IMR-90 (cell line): Measurements from ENCODE around the gene ERC2. TPM values are rescaled to one million over a fixed set of nuclear protein-coding genes. Genes with fewer than 3 reads are reported as not detected.

Source experiments
- ATAC-seq: fragments of 200-7000 bp; cut with Tn5 transposase; 2 replicates; pipeline ENCODE4 v1.9.1; 2020; ENCODE audit warnings: low read depth, mild to moderate bottlenecking, moderate library complexity
- BruUV-seq: library from RNA; stranded (reverse); fragments of 400-500 nt; replicated peaks from 2 replicates; lab custom pipeline; 2021; lab: Mats Ljungman, UMichigan
- CTCF ChIA-PET: fragments of 300-600 bp; formaldehyde crosslinking; extraction: SDS; loops from one replicate; lab custom pipeline; 2021; ENCODE audit warnings: antibody characterized with exemption; lab: Yijun Ruan, JAX
- POLR2A ChIA-PET: fragments of 300-600 bp; sonication (Branson Sonifier 250); formaldehyde crosslinking; loops from one replicate; lab custom pipeline; 2022; ENCODE audit warnings: antibody characterized with exemption; ENCODE audit not compliant: unreplicated experiment; lab: Charles Lee
- DNase-seq: peaks from one replicate; pipeline ENCODE4 v3.0.0; 2013
- H2AFZ ChIP-seq: replicated peaks from 2 replicates; pipeline ENCODE3; 2013; ENCODE audit warnings: low read length, mild to moderate bottlenecking; ENCODE audit not compliant: poor library complexity
- H2AK5ac ChIP-seq: 2 replicates; pipeline ENCODE4 v1.6.1; 2013; ENCODE audit warnings: low read depth, low read length, inconsistent platforms
- H2AK9ac ChIP-seq: replicated peaks from 2 replicates; pipeline ENCODE3; 2013; ENCODE audit warnings: mild to moderate bottlenecking, low read depth, low read length, moderate library complexity; ENCODE audit not compliant: poor library complexity
- H2BK120ac ChIP-seq: 2 replicates; pipeline ENCODE4 v1.6.1; 2013; ENCODE audit warnings: low read depth, low read length, inconsistent platforms
- H2BK15ac ChIP-seq: 3 replicates; pipeline ENCODE4 v1.6.1; 2013; ENCODE audit warnings: low read depth, low read length, inconsistent platforms
- H2BK20ac ChIP-seq: 2 replicates; pipeline ENCODE4 v1.6.1; 2013; ENCODE audit warnings: low read depth, mild to moderate bottlenecking, inconsistent platforms, low read length, moderate library complexity
- H2BK5ac ChIP-seq: 2 replicates; pipeline ENCODE4 v1.6.1; 2013; ENCODE audit warnings: mild to moderate bottlenecking, low read depth, low read length, inconsistent platforms; ENCODE audit not compliant: poor library complexity, severe bottlenecking
- H3K14ac ChIP-seq: replicated peaks from 2 replicates; pipeline ENCODE4 v1.6.1; 2013; ENCODE audit warnings: low read depth, low read length, inconsistent platforms
- H3K18ac ChIP-seq: 2 replicates; pipeline ENCODE4 v1.6.1; 2013; ENCODE audit warnings: low read depth, low read length, control low read depth
- H3K23ac ChIP-seq: 2 replicates; pipeline ENCODE4 v1.6.1; 2013; ENCODE audit warnings: low read depth, low read length, inconsistent platforms
- H3K27ac ChIP-seq: 2 replicates; pipeline ENCODE4 v1.5.1; 2013; ENCODE audit warnings: mild to moderate bottlenecking, control low read depth, low read length; ENCODE audit not compliant: insufficient read depth
- H3K27me3 ChIP-seq: 2 replicates; pipeline ENCODE4 v1.6.1; 2013; ENCODE audit warnings: low read length; ENCODE audit not compliant: control insufficient read depth, insufficient read depth
- H3K36me3 ChIP-seq: 2 replicates; pipeline ENCODE4 v1.6.1; 2013; ENCODE audit warnings: low read length, mixed read lengths; ENCODE audit not compliant: control insufficient read depth, insufficient read depth
- H3K4ac ChIP-seq: 2 replicates; pipeline ENCODE4 v1.6.1; 2013; ENCODE audit warnings: low read depth, low read length, inconsistent platforms
- H3K4me1 ChIP-seq: 2 replicates; pipeline ENCODE4 v1.6.1; 2013; ENCODE audit warnings: low read length, mixed read lengths; ENCODE audit not compliant: control insufficient read depth, insufficient read depth
- H3K4me2 ChIP-seq: 2 replicates; pipeline ENCODE4 v1.6.1; 2013; ENCODE audit warnings: low read depth, mild to moderate bottlenecking, control low read depth, low read length, moderate library complexity
- H3K4me3 ChIP-seq: 2 replicates; pipeline ENCODE4 v1.5.1; 2013; ENCODE audit warnings: low read depth, mild to moderate bottlenecking, control low read depth, low read length, moderate library complexity; ENCODE audit not compliant: insufficient read depth
- H3K56ac ChIP-seq: 2 replicates; pipeline ENCODE4 v1.6.1; 2013; ENCODE audit warnings: low read length, inconsistent platforms; ENCODE audit not compliant: insufficient read depth; ENCODE audit errors: extremely low read depth
- H3K79me1 ChIP-seq, 2 experiments: 2 replicates each; pipeline ENCODE4 v1.6.1; 2013; ENCODE audit warnings: low read length in 2 of 2, inconsistent platforms in 1 of 2, low read depth in 1 of 2
- H3K9ac ChIP-seq: 2 replicates; pipeline ENCODE4 v1.6.1; 2013; ENCODE audit warnings: low read depth, low read length, control low read depth
- H3K9me1 ChIP-seq: 2 replicates; pipeline ENCODE4 v1.6.1; 2013; ENCODE audit warnings: low read length, inconsistent platforms; ENCODE audit not compliant: insufficient read depth
- H3K9me3 ChIP-seq: 2 replicates; pipeline ENCODE4 v1.6.1; 2013; ENCODE audit warnings: low read length; ENCODE audit not compliant: control insufficient read depth, insufficient read depth
- H4K20me1 ChIP-seq: 2 replicates; pipeline ENCODE4 v1.6.1; 2013; ENCODE audit warnings: low read length, inconsistent platforms; ENCODE audit not compliant: insufficient read depth
- H4K5ac ChIP-seq: 2 replicates; pipeline ENCODE4 v1.6.1; 2013; ENCODE audit warnings: mild to moderate bottlenecking, low read depth, low read length, control low read depth
- H4K8ac ChIP-seq, 2 experiments: 2 replicates each; pipeline ENCODE4 v1.6.1; 2013; ENCODE audit warnings: low read depth in 2 of 2, low read length in 2 of 2, control low read depth in 1 of 2, inconsistent platforms in 1 of 2
- H4K91ac ChIP-seq: 2 replicates; pipeline ENCODE4 v1.6.1; 2013; ENCODE audit warnings: low read depth, low read length, inconsistent platforms; ENCODE audit not compliant: insufficient read depth
- CHD1 ChIP-seq: IDR thresholded peaks from 2 replicates; pipeline ENCODE4 v1.6.1; 2012; ENCODE audit warnings: low read depth, low read length, improper control_type of control experiment
- RAD21 ChIP-seq: IDR thresholded peaks from 2 replicates; pipeline ENCODE4 v1.6.1; 2012; ENCODE audit warnings: low read length, improper control_type of control experiment
- RFX5 ChIP-seq: IDR thresholded peaks from 2 replicates; pipeline ENCODE4 v1.8.0; 2012; ENCODE audit warnings: low read depth, mild to moderate bottlenecking, low read length, moderate library complexity
- WGBS, 2 experiments: methylation state at CpG; one replicate each; pipeline versions ENCODE4 v1.1.5 to v1.1.7; 2013; ENCODE audit warnings: missing lambda C conversion rate in 2 of 2; ENCODE audit not compliant: insufficient read length in 1 of 2; ENCODE audit errors: extremely low coverage in 2 of 2; 5-methylcytosine and 5-hydroxymethylcytosine counted together
- dilution Hi-C: fragments of 300-500 bp; cut with HindIII; formaldehyde crosslinking; loops from one replicate; pipeline ENCODE4 v1.14.3; 2018; ENCODE audit warnings: low sequenced_read_pairs; ENCODE audit not compliant: unreplicated experiment
- in situ Hi-C: fragments of 300-500 bp; cut with MboI; formaldehyde crosslinking; loops from 3 replicates; pipeline ENCODE4 v1.14.3; 2019; ENCODE audit warnings: low sequenced_read_pairs, inconsistent platforms, mixed read lengths
- intact Hi-C: fragments of 100-400 bp; cut with micrococcal nuclease; formaldehyde crosslinking; loops from 2 replicates; pipeline ENCODE4 v1.10.0; 2022
- polyA plus RNA-seq, 3 experiments: library from polyadenylated mRNA; depleted of rRNA; stranded (reverse); fragments of >200 nt; gene quantifications; 2 replicates each; pipeline ENCODE4 v1.2.3, GENCODE V29; 2012; ENCODE audit warnings: low replicate concordance in 1 of 3
- total RNA-seq: library from RNA; depleted of rRNA; stranded (reverse); fragments of >200 nt; gene quantifications from 2 replicates; pipeline ENCODE4 v1.2.3, GENCODE V29; 2012
- TF ChIP-seq, protein P1 (sequence below): fragments of 150-350 bp; IDR thresholded peaks from 2 replicates; pipeline ENCODE4 v1.6.1; 2016; ENCODE audit warnings: low read depth, mild to moderate bottlenecking, low read length, moderate library complexity, borderline replicate concordance

The ERC2 gene
- total and polyA plus RNA-seq, 2 of the 4 experiments (the other 2 are of a cell fraction): 0.17 to 0.18 TPM

DNA sequence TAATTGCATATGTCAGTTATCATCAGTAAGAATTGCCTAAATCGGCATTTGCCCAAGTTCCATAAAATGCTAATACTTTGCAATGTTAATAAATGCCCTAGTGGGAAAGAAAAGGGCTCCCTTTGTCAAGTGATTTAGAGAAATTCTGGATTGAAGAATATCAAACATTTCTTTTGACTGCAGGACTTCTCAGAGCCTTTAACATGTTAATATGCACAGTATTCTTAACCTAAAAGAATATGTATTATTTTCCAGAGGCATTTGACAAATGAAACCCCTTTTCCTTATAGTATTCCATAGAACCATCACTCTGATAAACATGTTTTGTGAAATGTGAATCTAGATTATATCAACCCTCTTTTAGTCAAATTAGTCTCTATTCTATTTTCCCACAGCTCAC is 529.0 kb downstream of the ERC2 start:
- CTCF ChIA-PET: no interaction called here
- no TSS peak for BruUV-seq

More for the DNA sequence above, 529.0 kb downstream of the ERC2 start:
- Histone ChIP-seq H2AK5ac (no peak overlapping the region), H2AFZ (no peak overlapping the region), H4K91ac (no peak overlapping the region), H3K4me1 (no peaks in the 10 kb centered on the region), H3K56ac (no peak overlapping the region), H3K9me3 (no peaks in the 10 kb centered on the region), H3K9me1 (no peaks in the 10 kb centered on the region), H4K20me1 (no peaks in the 10 kb centered on the region), H3K23ac (no peak overlapping the region), H4K5ac (no peak overlapping the region), H3K18ac (no peak overlapping the region), H2BK120ac (no peak overlapping the region), H3K27me3 (peaks cover 4% of the 10 kb centered on the region), H3K27ac (no peak overlapping the region), H3K9ac (no peak overlapping the region), H3K4me2 (no peak overlapping the region), H2BK5ac (no peak overlapping the region), H3K4ac (no peak overlapping the region), H4K8ac (no peak overlapping the region), H2BK20ac (no peak overlapping the region), H3K4me3 (no peak overlapping the region), H2AK9ac (no peak overlapping the region), H3K14ac (no peak overlapping the region), H2BK15ac (no peak overlapping the region), H3K36me3 (no peaks in the 10 kb centered on the region), H3K79me1 (no peaks in the 10 kb centered on the region)
- dilution Hi-C loops (no loop called here), in situ Hi-C loops (no loop called here), intact Hi-C loops (no loop called here)
- ATAC-seq (no peak), DNase-seq (no peak)
- POLR2A ChIA-PET: no interaction called here
- TF ChIP-seq RFX5 (no peak), RAD21 (no peak), CHD1 (no peak)
- TF ChIP-seq, protein P1, sequence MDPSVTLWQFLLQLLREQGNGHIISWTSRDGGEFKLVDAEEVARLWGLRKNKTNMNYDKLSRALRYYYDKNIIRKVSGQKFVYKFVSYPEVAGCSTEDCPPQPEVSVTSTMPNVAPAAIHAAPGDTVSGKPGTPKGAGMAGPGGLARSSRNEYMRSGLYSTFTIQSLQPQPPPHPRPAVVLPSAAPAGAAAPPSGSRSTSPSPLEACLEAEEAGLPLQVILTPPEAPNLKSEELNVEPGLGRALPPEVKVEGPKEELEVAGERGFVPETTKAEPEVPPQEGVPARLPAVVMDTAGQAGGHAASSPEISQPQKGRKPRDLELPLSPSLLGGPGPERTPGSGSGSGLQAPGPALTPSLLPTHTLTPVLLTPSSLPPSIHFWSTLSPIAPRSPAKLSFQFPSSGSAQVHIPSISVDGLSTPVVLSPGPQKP: no peak
- no CpG with 5 or more reads among the region's 1 CpG for WGBS, 2 experiments
